Panc1 (cell line): ENCODE data around the gene SYNE1. TPM values are rescaled to one million over a fixed set of nuclear protein-coding genes. Genes with fewer than 3 reads are reported as not detected.

Experiments
- ATAC-seq: fragments of 200-7000 bp; cut with Tn5 transposase; 2 replicates; pipeline ENCODE4 v1.9.1; 2020; ENCODE audit warnings: mild to moderate bottlenecking, moderate library complexity
- BruUV-seq: library from RNA; stranded (reverse); fragments of 400-500 nt; replicated peaks from 2 replicates; lab custom pipeline; 2021; lab: Mats Ljungman, UMichigan
- CTCF ChIA-PET: fragments of 300-600 bp; sonication (Branson Sonifier 250); formaldehyde crosslinking; loops from one replicate; lab custom pipeline; 2022; ENCODE audit warnings: antibody characterized with exemption; lab: Charles Lee
- POLR2A ChIA-PET: fragments of 300-600 bp; sonication (Branson Sonifier 250); formaldehyde crosslinking; loops from one replicate; lab custom pipeline; 2022; ENCODE audit warnings: antibody characterized with exemption; lab: Charles Lee
- DNase-seq: peaks from one replicate; pipeline ENCODE4 v3.0.0-alpha.2; 2010; ENCODE audit warnings: low read depth, low spot score
- H3K27ac ChIP-seq: 2 replicates; pipeline ENCODE4 v1.5.1; 2011; ENCODE audit warnings: mild to moderate bottlenecking, low read length, inconsistent platforms
- H3K27me3 ChIP-seq: fragments of 200-500 bp; sonication (Bioruptor generic); 2 replicates; pipeline ENCODE4 v1.6.0; 2014; ENCODE audit warnings: low read length, inconsistent platforms; ENCODE audit not compliant: control insufficient read depth, insufficient read depth
- H3K36me3 ChIP-seq: fragments of 200-500 bp; sonication (Bioruptor generic); 2 replicates; pipeline ENCODE4 v1.5.1; 2014; ENCODE audit warnings: inconsistent platforms, mild to moderate bottlenecking, low read length, moderate library complexity; ENCODE audit not compliant: control insufficient read depth, insufficient read depth
- H3K4me1 ChIP-seq: 2 replicates; pipeline ENCODE4 v1.5.1; 2011; ENCODE audit warnings: inconsistent platforms, mild to moderate bottlenecking, low read length, moderate library complexity; ENCODE audit not compliant: control insufficient read depth, insufficient read depth
- H3K4me3 ChIP-seq, 2 experiments: 2 replicates each; pipeline ENCODE4 v1.5.1; 2011 to 2012; ENCODE audit warnings: low read depth in 2 of 2, low read length in 2 of 2, mild to moderate bottlenecking in 2 of 2, inconsistent platforms in 1 of 2, moderate library complexity in 1 of 2
- H3K9me3 ChIP-seq: fragments of 200-500 bp; sonication (Bioruptor generic); 2 replicates; pipeline ENCODE4 v1.5.1; 2014; ENCODE audit warnings: low read depth, mild to moderate bottlenecking, inconsistent platforms, low read length, moderate library complexity; ENCODE audit not compliant: control insufficient read depth, insufficient read depth
- POLR2AphosphoS5 ChIP-seq: IDR thresholded peaks from 2 replicates; pipeline ENCODE4 v1.6.1; 2012; ENCODE audit warnings: mild to moderate bottlenecking, low read depth, low read length, moderate library complexity
- SIN3A ChIP-seq: IDR thresholded peaks from 2 replicates; pipeline ENCODE4 v1.6.1; 2012; ENCODE audit warnings: low read depth, mild to moderate bottlenecking, low read length, moderate library complexity, borderline replicate concordance; ENCODE audit not compliant: insufficient read depth
- TCF7L2 ChIP-seq: IDR thresholded peaks from 2 replicates; pipeline ENCODE4 v1.6.1; 2011; ENCODE audit warnings: mild to moderate bottlenecking, low read depth, low read length, inconsistent platforms
- in situ Hi-C: cut with HindIII; loops from 2 replicates; pipeline ENCODE4 v1.10.0; 2016; ENCODE audit warnings: low sequenced_read_pairs, low pct_unique_long_range_greater_than_20kb
- intact Hi-C: fragments of 100-400 bp; cut with micrococcal nuclease; formaldehyde crosslinking; loops from one replicate; pipeline ENCODE4 v1.10.0; 2022; ENCODE audit not compliant: unreplicated experiment
- total RNA-seq: library from RNA; stranded (reverse); gene quantifications from one replicate; pipeline ENCODE4 v1.2.1, GENCODE V29; 2021; ENCODE audit not compliant: unreplicated experiment
- TF ChIP-seq, protein P1 (sequence below), 2 experiments: IDR thresholded peaks; 2 replicates each; pipeline ENCODE4 v1.6.1; 2011 to 2012; ENCODE audit warnings: low read depth in 2 of 2, control low read depth in 1 of 2, low read length in 1 of 2, mild to moderate bottlenecking in 1 of 2, moderate library complexity in 1 of 2; ENCODE audit not compliant: insufficient read depth in 1 of 2
- TF ChIP-seq, protein P2 (sequence below): fragments of 450-650 bp; IDR thresholded peaks from 2 replicates; pipeline ENCODE4 v1.5.1; 2017; ENCODE audit warnings: mild to moderate bottlenecking

SYNE1 gene
- total RNA-seq, 1 experiment from 2014 or later = 3.2 TPM

DNA sequence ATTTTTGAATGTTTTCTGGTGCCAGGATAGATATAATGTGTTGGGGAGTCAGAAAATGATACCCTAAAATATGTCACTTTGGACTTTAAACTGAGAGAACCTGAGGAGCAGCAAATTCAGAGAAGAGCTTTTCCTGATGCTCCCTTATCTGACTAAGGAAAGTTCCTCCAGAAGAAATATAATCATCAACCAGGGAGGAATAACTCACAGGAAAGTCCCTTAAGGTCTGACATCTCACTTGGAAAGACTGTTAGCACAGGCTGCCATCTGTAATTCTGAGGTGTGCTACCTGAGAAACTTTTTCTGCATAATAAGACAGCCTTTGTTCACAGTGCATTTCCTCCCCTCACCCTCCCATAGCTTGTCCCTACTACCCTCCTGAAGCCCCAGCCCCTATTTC is 218.6 kb downstream of the SYNE1 start:
- intact Hi-C loops = no loop called here
- TF ChIP-seq TCF7L2 = no peak
- TF ChIP-seq, protein P1, sequence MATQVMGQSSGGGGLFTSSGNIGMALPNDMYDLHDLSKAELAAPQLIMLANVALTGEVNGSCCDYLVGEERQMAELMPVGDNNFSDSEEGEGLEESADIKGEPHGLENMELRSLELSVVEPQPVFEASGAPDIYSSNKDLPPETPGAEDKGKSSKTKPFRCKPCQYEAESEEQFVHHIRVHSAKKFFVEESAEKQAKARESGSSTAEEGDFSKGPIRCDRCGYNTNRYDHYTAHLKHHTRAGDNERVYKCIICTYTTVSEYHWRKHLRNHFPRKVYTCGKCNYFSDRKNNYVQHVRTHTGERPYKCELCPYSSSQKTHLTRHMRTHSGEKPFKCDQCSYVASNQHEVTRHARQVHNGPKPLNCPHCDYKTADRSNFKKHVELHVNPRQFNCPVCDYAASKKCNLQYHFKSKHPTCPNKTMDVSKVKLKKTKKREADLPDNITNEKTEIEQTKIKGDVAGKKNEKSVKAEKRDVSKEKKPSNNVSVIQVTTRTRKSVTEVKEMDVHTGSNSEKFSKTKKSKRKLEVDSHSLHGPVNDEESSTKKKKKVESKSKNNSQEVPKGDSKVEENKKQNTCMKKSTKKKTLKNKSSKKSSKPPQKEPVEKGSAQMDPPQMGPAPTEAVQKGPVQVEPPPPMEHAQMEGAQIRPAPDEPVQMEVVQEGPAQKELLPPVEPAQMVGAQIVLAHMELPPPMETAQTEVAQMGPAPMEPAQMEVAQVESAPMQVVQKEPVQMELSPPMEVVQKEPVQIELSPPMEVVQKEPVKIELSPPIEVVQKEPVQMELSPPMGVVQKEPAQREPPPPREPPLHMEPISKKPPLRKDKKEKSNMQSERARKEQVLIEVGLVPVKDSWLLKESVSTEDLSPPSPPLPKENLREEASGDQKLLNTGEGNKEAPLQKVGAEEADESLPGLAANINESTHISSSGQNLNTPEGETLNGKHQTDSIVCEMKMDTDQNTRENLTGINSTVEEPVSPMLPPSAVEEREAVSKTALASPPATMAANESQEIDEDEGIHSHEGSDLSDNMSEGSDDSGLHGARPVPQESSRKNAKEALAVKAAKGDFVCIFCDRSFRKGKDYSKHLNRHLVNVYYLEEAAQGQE (IDR thresholded peaks at IDR 0.05; ENCODE audit: insufficient read depth in 1 of 2, low read depth in 2 of 2, low read length in 1 of 2) = no peak
- no peak for TF ChIP-seq SIN3A
- TF ChIP-seq, protein P2, sequence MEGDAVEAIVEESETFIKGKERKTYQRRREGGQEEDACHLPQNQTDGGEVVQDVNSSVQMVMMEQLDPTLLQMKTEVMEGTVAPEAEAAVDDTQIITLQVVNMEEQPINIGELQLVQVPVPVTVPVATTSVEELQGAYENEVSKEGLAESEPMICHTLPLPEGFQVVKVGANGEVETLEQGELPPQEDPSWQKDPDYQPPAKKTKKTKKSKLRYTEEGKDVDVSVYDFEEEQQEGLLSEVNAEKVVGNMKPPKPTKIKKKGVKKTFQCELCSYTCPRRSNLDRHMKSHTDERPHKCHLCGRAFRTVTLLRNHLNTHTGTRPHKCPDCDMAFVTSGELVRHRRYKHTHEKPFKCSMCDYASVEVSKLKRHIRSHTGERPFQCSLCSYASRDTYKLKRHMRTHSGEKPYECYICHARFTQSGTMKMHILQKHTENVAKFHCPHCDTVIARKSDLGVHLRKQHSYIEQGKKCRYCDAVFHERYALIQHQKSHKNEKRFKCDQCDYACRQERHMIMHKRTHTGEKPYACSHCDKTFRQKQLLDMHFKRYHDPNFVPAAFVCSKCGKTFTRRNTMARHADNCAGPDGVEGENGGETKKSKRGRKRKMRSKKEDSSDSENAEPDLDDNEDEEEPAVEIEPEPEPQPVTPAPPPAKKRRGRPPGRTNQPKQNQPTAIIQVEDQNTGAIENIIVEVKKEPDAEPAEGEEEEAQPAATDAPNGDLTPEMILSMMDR = no peak
- Histone ChIP-seq H3K4me1 (no peaks in the 10 kb centered on the region), H3K27ac (no peak overlapping the region), H3K9me3 (no peaks in the 10 kb centered on the region), H3K27me3 (no peaks in the 10 kb centered on the region), H3K4me3 (no peak overlapping the region), H3K36me3 (no peaks in the 10 kb centered on the region)
- no TSS peak for BruUV-seq
- in situ Hi-C loops = no loop called here
- CTCF ChIA-PET = no interaction called here
- DNase-seq (no peak), ATAC-seq (no peak)
- POLR2A ChIA-PET = no interaction called here

DNA sequence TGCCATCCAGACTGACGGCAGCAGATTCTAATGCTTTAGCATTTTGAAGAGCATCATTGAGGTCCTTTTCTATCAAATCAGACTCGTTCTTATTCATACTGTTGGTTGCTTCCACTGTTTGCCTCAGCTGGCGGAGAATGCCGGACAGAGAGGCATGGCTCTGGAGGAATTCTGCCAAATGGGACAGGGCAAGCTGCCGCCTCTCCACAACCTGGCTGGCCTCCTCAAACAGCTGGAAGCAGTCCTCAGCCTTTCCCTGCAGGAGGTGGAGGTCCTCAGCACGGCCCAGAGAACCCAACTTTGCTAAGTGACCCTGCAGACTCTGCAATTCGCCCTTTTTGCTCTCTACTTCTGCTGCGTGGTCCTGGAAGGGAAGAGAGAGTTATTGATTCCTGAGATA is 220.5 kb downstream of the SYNE1 start:
- Histone ChIP-seq H3K9me3 (no peaks in the 10 kb centered on the region), H3K27ac (no peak overlapping the region), H3K4me1 (no peaks in the 10 kb centered on the region), H3K4me3 (no peak overlapping the region), H3K36me3 (no peaks in the 10 kb centered on the region), H3K27me3 (no peaks in the 10 kb centered on the region)
- in situ Hi-C loops = no loop called here
- TF ChIP-seq, protein P1 (IDR thresholded peaks at IDR 0.05; ENCODE audit: insufficient read depth in 1 of 2, low read depth in 2 of 2, low read length in 1 of 2) = no peak
- TF ChIP-seq, protein P2 = no peak
- TF ChIP-seq SIN3A (no peak), POLR2AphosphoS5 (no peak), TCF7L2 (no peak)
- intact Hi-C loops = no loop called here
- ATAC-seq = no peak
- DNase-seq = no peak
- BruUV-seq = no TSS peak
- CTCF ChIA-PET = no interaction called here
- POLR2A ChIA-PET = no interaction called here
